PC-3 (cell line): Measurements from ENCODE around the gene ZNF470.

Experiments
- EZH2phosphoT487 ChIP-seq: fragments of 300-600 bp; sonication (generic); IDR thresholded peaks from 2 replicates; pipeline ENCODE4 v1.6.1; 2018; ENCODE audit warnings: mild to moderate bottlenecking, antibody characterized with exemption, low read length, borderline replicate concordance
- TF ChIP-seq, protein P1 (sequence below): fragments of 300-600 bp; sonication (generic); conservative IDR thresholded peaks from 2 replicates; pipeline ENCODE4 v1.5.1; 2017; ENCODE audit warnings: antibody characterized with exemption, low read depth, mild to moderate bottlenecking, low read length

DNA sequence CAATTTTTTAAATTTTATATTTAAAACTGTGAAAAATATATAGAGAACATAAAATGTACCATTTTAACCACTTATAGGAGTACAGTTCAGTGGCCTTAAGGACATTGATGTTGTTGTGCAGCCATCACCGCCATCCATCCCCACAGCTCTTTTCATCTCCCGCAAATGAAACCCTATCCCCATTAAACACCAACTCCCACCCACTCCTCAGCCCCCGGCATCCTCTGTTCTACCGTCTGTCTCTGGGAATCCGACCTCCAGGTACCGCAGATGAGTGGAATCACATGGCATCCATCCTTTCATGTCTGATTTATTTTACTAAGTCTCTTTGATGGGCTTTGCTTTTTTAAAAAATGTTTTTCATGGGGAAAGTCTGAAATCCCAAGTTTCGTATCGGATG lies 51.9 kb downstream of the ZNF470 start:
- TF ChIP-seq, protein P1, sequence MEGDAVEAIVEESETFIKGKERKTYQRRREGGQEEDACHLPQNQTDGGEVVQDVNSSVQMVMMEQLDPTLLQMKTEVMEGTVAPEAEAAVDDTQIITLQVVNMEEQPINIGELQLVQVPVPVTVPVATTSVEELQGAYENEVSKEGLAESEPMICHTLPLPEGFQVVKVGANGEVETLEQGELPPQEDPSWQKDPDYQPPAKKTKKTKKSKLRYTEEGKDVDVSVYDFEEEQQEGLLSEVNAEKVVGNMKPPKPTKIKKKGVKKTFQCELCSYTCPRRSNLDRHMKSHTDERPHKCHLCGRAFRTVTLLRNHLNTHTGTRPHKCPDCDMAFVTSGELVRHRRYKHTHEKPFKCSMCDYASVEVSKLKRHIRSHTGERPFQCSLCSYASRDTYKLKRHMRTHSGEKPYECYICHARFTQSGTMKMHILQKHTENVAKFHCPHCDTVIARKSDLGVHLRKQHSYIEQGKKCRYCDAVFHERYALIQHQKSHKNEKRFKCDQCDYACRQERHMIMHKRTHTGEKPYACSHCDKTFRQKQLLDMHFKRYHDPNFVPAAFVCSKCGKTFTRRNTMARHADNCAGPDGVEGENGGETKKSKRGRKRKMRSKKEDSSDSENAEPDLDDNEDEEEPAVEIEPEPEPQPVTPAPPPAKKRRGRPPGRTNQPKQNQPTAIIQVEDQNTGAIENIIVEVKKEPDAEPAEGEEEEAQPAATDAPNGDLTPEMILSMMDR = no peak
- TF ChIP-seq EZH2phosphoT487 = no peak
